Stimulated activated CD4-positive, alpha-beta T cell treated with anti-CD3 and anti-CD28 coated beads, Interleukin-15, amount 100 ng/mL, for 24 hours (primary cell): ENCODE measurements around the gene MAT1A.
"Not testable (repeated sequence)": the region's sequence is repeated elsewhere in the genome, so short reads cannot be mapped to it uniquely, and the experiment has no call there.

Source experiments
- DNase-seq: peaks from one replicate; pipeline ENCODE4 v3.0.0-alpha.2; 2020

The MAT1A gene

DNA sequence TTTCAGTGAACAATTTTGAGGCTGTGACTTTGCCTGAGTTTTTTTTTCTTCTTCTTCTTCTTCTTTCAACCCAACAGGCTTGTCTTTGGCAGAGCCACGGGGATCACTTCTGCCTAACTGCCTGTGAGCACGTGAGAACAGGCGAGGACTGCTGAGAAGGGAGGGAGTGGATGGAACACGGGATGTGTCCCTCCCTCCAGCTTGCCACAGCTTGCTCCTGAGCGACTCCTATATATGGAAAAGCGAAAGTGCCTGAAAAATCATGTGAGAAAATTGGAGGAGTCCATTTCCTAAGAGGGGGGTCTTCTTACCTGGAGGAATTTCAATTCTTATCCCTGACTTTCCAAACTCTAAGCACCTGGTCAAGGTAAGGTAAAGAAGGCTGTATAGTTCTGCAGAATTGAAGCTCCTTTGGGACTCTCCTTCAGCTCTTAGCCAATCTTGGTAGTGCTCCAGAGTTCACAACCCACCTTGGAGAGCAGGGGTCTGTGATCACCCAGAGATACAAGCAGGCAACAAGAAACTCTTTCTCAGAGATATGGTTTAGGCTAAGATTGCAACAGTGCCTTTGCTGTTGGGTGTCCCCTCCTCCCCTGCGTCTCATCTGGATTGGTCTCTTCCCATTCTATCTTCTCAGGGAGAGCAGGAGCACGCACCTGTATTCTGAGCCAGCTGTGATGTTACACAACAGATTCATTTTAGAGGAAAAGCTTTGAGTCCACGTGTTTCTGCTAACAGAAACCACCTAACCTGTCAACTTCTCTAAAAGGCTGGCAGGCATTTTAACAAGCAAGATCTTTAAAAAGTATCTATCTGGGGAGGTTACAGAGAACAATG is at the start of gene MAT1A:
Gene MAT1A, minus strand, starts transcription at position 208 of the 837 bp plus-strand sequence. CDS start 235 bp downstream, outside the sequence.
- no peak for DNase-seq

DNA sequence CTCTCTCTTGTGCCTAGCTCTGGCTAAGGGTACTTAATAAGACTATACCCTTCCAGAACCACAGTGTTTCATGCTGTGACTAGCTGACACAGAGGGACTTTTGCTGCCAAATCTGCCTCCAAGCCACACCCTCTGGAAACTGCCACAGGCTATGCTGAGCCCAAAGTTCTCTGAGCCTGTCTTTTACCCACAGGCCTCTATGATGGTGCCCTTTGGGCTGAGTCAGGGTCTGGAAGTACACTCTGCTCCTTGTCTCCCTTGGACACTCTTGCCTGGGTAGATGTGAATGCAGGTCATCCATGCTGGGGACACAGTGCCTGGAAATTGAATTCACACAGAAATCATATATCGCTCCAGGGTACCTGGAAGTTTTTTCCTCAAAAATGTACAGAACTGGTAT is 44.5 kb upstream of the MAT1A start:
- no peak for DNase-seq

DNA sequence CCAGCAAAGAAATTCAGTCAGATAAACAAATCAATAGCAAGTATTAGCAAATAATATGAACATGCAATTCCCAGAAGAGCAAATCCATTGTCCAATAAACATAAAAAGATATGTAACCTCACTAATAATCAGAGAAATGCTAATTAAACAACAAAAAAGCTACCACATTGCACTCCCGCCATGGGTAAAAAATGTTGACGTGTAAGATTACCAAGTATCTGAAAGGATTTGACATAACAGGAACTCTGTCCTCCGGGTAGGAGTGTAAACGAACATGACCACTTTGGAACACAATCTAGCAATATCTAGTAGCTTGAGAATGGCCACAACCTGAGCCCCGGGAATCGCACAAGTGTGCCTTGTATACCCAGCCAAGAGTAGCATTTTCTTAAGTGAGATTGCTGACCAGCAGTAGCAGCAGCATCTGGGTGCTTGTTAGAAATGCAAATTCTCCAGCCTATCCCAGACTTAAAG is 35.5 kb upstream of the MAT1A start:
- DNase-seq = no peak

DNA sequence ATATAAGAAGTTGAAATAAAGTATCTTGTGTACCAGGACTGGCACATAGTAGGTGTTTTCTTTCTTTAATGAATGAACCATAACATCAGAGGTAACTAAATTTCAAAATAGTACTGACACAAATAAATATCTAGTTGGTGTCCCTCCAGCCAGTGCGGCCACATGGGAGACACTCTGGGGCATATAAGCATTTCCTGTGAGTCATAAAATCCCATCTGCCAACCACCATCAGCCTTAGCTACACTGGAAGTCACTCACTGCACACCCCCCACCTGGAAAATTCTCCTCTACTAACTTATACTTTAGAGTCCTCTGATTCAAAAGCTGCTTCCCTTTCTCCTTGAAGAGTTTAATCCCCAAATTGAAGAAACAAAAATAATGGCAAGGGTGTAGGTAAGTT is 34.6 kb upstream of the MAT1A start:
- DNase-seq = no peak

DNA sequence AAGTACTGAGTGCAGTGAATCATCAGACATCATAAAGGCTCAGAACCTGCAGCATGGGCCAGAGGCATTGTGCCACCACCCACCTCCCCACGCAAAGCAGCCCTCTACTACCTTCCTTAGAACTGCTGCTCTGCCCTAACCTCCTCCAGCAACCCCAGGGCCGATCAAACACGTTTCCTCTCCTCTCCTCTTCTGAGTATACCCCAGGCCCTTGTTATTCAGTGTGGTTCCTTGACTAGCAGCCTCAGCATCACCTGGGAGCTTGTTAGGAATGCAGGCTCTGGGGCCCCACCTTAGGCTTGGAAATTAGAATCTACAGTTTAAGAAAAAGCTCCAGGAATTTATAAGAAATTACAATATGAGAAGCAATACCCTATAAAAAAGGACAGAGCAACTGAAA is 33.9 kb upstream of the MAT1A start:
- DNase-seq = no peak

DNA sequence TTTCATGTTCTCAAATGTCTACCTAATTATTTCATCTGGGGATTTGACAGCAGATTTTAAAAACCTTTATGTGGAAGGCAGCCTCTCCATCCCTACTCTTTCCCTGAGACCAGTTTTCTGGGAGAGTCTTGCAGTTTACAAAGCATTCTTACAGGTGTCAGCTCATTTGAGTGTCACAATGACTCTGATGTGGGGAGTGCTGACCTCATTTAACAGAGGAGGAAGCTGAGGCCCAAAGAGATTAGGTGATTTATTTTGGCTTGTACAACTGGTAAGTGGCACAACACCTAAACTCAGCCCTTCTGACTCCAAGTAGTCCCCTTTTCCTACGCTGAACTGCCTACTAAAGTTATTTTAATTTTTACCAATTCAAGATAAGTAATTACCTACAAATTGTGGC is 33.3 kb upstream of the MAT1A start:
- no peak for DNase-seq

DNA sequence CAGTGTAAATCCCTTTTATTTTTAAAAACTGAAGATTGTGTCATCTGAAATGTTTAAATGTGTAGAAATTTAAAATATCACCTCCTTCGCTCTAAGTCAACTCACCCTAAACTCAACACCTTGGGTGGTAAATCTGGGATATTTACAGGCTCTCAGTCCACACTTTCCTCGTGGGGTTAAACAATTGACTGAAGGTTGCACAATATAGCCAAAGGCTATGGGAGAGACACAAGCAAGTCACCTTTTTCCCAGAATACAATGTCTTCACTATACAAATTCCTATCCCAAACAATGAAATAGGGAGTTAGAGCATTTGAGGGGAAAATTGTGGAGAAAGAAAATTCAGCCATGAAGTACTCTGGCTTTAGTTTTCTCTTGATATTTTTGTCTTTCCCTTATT is 32.7 kb upstream of the MAT1A start:
- no peak for DNase-seq

DNA sequence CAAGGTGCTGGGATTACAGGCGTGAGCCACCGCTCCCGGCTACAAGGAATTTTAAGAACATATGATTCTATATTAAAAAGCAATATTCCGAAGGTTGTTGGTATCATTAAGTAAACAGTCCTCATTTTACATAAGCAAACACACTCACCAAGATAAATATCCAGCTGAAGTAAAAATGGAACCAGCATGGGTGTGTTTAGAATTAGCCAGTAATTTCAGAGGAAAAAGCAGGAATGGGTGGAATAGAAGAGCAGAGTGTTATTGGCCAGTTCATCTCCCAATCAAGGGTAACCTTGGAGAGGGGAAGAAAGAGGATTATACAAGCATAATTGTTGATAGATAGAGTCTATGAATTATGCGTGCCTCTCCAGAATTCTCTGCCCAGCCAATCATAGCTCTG is 31.7 kb upstream of the MAT1A start:
- no peak for DNase-seq

DNA sequence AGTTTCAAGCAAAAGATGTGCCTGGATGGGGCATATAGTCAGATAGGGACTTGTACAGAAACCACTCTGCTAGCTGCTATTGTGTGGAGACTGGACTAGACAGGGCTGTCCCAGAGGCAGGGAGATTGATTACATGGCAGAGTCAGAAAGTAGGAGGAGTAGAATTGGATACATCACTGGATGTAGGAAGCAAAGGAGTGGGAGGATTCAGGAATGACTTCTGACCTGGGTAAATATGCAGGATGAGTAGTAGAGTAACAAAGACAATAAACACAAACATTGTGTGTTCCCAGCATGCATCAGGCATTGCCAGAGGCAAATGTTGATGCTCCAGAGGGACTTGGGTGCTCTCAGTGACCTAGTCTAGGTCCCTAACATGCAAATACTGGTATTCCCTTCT is 30.9 kb upstream of the MAT1A start:
- DNase-seq = no peak

DNA sequence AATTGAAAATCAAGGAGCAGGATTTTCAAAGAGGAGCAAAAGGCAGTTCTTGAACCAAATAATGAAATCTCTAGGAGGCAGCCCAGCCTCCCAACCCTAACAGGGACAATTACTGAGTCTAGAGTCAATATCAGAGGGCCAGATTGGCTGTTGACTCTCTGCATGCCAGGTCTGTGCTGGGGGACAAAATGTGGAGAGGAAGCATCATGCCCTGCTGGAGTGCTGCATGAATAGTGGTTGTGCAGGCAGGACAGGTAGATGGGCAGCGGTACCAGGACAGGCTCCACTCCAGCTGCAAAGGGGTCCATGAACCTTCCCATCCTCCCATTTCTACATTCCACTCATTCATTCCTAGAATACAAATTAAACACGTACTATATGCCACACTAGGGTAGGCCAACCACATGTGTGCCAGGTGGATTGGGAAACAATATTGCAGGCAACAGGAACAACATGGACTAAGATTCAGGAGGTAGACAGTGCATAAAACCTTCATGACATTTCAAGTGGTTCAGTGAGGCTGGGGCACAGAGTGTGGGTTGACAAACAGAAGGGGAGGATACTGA is 30.4 kb upstream of the MAT1A start:
- DNase-seq = no peak

DNA sequence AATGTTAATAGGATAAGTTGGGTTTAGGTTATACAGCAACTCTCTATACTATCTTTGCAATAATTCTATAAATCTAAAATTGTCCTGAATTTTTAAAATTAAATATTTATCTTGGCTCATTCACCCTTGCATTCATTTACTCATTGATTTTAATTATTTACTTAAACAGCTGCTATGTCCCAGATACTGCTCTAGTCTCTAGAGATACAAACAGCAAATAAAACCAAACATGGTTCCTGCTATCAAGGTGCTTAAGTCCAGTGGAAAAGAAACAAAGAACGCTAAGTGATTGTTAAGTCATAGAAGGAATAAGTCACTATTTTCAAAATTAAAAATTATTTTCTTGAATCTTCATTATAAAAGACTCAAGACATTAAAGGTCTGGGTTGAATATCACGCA is 29.9 kb upstream of the MAT1A start:
- no peak for DNase-seq

DNA sequence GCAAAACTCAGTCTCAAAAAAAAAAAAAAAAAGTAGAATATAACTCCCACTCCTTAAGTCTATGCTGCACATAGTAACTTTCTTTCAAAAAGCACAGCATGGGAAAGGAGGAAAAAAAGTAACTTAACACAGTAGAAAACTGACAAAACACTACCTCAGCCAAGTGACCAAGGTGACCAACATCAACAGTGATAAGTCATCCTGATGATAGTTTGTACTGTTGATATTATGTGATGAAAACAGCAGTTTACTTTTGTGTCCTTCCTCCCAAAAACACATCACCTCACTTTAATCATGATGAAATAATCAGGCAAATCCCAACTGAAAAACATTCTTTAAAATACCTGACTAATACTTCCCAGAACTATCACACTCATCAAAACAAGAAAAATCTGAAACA is 29.3 kb upstream of the MAT1A start:
- DNase-seq = no peak

DNA sequence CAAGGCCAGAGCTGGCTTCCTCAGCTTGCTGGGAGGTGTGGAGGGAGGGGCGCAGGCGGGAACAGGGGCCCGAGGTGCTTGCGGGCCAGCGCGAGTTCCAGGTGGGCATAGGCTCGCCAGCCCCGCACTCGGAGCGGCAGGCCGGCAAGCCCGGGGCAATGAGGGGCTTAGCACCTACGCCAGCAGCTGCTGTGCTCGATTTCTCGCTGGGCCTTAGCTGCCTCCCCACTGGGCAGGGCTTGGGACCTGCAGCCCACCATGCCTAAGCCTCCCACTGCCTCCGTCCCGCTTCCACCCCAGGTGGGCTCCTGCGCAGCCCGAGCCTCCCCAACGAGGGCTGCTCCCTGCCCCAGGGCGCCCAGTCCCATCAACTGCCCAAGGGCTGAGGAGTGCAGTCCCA is 25.9 kb upstream of the MAT1A start:
- no peak for DNase-seq

DNA sequence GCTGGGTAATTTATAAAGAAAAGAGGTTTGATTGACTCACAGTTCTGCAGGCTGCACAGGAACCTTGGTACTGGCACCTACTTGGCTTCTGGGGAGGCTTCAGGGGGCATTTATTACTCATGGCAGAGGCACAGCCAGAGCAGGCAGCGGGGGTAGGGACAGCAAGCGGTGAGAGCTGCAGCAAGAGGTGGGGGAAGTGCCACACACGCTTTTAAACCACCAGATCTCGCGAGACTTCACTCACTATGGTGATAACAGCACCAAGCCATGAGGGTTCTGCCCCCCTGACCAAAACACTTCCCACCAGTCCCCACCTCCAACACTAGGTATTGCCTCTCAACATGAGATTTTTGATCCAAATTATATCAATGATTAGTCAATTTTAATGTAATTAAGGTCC is 24.1 kb upstream of the MAT1A start:
- DNase-seq = no peak

DNA sequence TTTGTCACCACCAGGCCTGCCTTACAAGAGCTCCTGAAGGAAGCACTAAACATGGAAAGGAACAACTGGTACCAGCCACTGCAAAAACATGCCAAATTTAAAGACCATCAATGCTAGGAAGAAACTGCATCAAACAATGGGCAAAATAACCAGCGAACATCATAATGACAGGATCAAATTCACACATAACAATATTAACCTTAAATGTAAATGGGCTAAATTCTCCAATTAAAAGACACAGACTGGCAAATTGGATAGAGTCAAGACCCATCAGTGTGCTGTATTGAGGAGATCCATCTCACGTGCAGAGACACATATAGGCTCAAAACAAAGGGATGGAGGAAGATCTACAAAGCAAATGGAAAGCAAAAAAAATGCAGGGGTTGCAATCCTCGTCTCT is 16.5 kb upstream of the MAT1A start:
- not testable (repeated sequence) for DNase-seq

DNA sequence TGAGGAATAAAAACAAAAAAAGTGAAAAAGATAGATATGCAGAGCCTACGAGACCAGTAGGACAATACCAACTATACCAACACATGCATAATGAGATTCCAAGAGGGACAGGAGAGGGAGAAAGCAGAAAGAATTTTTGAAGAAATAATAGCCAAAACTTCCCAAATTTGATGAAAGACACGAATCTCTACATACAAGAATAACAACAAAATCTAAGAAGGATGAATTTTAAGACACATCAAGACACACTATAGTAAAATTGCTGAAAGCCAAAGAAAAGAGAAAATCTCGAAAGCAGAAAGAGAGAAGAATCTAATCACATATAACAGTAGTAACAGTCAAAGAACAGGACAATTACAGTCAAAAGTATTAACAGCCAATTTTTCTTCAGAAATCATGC is 7.5 kb upstream of the MAT1A start:
- no peak for DNase-seq

DNA sequence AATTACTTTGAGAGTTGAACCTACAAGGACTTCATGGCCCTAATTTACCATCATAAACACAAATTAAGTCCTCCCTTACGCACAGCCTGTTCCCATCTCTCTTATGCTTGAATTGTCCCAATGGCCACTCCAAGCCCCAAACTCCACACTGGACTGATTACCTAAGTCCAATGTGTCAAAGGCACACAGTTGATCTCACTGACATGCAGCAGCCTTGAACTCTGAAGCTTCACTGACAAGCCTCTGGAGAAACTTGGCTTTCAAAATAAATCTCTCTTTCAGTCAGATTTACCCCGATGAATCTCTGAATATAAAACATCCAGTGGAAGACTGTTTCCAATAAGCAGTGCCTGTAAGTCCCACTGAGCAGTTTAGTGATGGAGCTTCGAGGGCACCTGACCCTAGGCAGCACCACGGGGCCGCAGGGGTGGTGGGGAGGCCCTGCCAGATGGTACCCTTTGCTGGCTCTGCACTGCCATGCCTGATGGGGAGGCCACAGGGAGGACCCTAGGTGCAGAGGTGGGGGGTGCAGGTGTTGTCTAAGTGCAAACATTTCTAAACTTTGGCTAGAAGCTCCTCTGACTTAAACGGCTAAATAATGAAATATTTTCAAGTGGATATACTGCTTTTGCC is 3.3 kb upstream of the MAT1A start:
- DNase-seq = no peak

DNA sequence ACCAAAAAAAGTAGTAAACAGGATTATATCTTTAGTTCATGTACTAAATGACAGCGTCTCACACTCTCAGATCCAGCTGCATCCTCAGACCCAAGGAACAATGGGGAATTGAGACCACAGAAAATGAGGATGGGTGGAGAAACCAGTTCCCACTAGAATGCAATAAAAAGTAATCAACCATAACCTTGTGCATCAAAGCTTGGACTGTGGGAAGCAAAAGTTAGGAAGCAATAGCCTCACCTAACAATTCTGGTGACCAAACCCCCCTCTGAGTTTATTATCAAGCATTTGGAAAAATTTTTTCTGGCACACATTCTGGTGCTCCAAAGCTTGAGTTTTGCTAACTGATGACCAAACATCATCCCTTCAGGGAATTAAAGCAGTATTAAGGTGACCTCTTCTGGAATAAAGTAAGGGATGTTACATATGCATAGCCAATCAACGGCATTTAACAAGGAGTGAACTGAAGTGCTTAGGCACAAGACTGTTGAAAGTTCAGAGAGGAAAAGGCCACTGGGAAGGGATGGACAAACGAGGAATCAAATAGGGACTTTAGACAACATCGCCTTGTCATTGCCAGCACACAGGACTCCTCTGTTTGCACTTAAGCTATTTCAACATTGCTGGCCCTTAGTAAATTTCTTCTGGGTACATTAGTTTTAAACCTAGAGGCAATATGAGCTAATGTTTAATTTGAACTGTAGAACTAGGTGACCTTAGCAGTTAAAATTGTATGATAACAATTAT is 1.2 kb upstream of the MAT1A start:
- no peak for DNase-seq

DNA sequence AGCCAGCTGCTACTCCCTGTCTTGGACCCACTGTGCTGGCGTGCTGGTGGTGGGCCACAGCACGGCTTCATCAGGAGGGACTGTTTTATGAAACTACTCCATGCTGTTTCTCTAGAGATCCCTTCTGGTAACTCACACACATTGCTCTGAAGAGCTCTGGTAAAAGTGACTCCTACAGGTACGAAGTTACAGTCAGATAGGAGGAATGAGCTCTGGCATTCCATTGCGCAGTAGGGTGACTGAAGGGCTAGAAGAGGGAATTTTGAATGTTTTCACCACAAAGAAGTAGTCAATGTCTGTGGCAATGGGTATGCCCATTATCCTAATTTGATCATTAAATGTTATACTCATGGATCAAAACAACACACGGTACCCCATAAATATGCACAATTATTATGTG is 609 bp downstream of the MAT1A start:
- DNase-seq = no peak

DNA sequence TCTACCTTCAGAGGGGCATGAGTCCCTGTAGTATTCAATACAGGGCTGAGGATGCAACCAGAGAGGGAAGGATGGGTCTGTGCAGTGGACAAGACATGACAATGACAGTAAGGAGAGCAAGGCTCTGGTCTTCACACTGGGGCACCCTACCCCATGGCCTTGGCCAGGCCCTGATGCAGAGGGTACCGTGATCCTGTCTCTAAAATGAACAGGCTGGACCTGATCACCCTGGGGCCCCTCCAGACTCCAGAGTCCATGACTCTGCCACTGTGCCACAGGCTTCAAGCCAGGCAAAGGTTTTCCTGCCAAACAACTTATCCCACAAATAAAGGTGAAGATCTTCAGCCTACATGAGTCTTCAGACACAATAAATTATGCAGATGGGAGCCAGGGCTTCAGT is 4.9 kb downstream of the MAT1A start:
- DNase-seq = no peak

DNA sequence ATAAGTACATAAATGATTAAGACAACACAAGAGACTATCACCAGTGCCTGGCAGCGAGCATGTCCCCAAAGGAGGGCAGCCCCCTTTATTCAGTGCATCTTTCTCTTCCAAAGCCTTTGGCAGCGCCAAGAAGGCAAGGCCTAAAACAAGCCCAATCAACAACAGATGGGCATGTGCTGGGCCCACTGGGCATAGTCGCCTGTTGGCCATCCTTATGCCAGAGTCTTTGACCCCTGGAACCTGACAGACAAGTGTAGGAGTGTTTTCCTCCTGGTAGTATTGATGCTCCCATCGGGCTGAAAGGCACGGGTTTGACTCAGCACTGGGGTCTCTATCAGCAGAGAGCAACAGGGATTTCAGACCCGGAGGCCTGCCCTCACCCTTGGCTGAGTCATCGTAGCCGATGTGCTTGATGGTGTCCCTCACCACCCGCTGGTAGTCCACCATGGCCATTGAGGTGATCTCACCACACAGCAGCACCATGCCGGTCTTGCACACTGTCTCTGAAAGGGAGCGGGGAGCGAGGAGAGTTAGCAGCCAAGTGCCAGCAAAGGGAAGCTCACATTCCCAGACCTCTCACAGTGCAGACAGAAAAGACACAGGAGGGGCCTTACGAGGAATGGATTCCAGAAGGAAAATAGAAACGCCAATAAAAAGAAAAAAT is 5.8 kb downstream of the MAT1A start:
- no peak for DNase-seq

DNA sequence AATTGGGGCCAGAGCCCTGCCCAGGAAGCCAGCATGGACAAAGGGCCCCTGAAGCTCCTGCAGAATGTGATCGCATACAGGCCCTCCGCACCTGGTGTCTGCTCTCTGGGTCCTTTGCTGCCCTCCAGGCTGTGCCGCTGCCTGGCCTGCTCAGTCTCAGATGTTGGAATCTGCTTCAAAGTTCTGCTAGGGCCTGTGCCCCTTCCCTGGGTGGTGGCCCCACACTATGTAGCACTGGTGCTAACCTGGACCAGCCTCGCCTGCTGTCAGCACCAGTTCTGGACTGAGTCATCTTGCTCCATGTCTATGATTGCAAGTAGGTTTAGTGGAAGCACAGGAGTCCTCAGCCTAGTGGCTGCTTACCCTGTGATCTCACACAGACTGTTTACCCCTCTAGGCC is 6.3 kb downstream of the MAT1A start:
- no peak for DNase-seq
